Cardiac muscle cell (in vitro differentiated cells and primary cell): ENCODE measurements around the gene XPC. TPM values are rescaled to one million over a fixed set of nuclear protein-coding genes. Genes with fewer than 3 reads are reported as not detected.

Experiments
- DNase-seq, 2 donors: peaks; one replicate each; pipeline versions ENCODE4 v3.0.0 to v3.0.0-alpha.2; 2010 to 2017; ENCODE audit warnings: low read depth in 1 of 2, low spot score in 1 of 2
- H3K27ac ChIP-seq: fragments of 200-600 bp; sonication (generic); 2 replicates; pipeline ENCODE4 v1.5.1; 2016
- H3K27me3 ChIP-seq: fragments of 200-600 bp; sonication (generic); 2 replicates; pipeline ENCODE4 v1.6.0; 2016; ENCODE audit warnings: control low read depth
- H3K36me3 ChIP-seq: fragments of 200-600 bp; sonication (generic); 2 replicates; pipeline ENCODE4 v1.5.1; 2016; ENCODE audit warnings: control low read depth
- H3K4me1 ChIP-seq: fragments of 200-600 bp; sonication (generic); 2 replicates; pipeline ENCODE4 v1.8.1; 2017; ENCODE audit warnings: low read depth, mild to moderate bottlenecking, mixed run types
- H3K4me3 ChIP-seq: fragments of 200-600 bp; sonication (generic); 2 replicates; pipeline ENCODE4 v1.5.1; 2016; ENCODE audit warnings: mild to moderate bottlenecking
- H3K9me3 ChIP-seq: fragments of 200-600 bp; sonication (generic); 2 replicates; pipeline ENCODE4 v1.5.1; 2017; ENCODE audit warnings: low read depth, mild to moderate bottlenecking, control low read depth
- CTCF ChIP-seq: IDR thresholded peaks from 2 replicates; pipeline ENCODE4 v1.5.1; 2012; ENCODE audit warnings: low read depth, mild to moderate bottlenecking, low read length
- polyA plus RNA-seq: library from polyadenylated mRNA; unstranded; fragments of >200 nt; fragmentation: Nextera tagmentation; extraction: Ambion mirVana; gene quantifications from 2 replicates; pipeline ENCODE4 v1.2.1, GENCODE V29; 2016
- total RNA-seq: library from RNA; depleted of rRNA; stranded (reverse); fragments of >200 nt; gene quantifications from 2 replicates; pipeline ENCODE4 v1.2.3, GENCODE V29; 2016

The XPC gene
- total and polyA plus RNA-seq, 2 experiments from 2014 or later: 26.6 to 37.7 TPM

DNA sequence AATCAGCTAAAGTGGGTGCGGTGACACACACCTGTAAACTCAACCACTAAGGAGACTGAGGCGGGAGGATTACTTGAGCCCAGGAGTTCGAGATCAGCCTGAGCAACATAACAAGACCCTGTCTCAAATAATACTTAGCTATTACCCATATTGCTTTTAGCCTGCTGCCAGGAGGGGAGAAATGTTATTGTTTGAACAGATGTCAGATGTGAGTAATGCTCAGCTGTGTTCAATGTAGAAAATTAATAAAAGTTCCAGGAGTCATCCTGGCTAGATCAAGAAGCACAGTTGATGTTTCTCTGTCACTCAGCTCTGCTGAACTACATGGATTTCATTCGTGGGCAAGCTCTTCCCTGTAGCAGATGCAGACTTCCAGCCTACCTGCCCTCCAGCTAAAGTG is 22.4 kb upstream of the XPC start:
- no peak for DNase-seq
- Histone ChIP-seq H3K4me3 (no peak overlapping the region), H3K4me1 (peaks cover 15% of the 10 kb centered on the region), H3K27ac (no peak overlapping the region), H3K36me3 (peaks cover 12% of the 10 kb centered on the region), H3K27me3 (no peaks in the 10 kb centered on the region), H3K9me3 (no peaks in the 10 kb centered on the region)
- TF ChIP-seq CTCF: no peak

DNA sequence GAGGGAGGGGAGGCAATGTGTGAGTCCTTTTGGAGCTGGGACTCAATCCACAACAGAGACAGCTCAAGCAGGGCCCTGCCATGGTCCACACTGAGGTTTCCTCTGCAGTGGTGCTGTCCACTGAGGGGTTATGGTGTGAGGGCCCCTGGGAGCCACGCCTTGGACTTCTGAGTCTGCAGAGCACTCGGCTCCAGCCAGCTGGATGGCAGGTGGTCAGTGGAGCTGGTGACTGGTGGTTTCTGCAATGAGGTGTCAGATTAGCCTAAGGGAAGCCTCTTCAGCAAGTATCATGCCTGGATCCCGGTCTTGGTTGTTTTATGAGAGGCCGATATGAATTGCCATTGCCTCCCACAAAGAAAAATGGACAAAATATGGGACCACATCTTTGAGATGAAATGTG is 21.9 kb upstream of the XPC start:
- Histone ChIP-seq H3K9me3 (no peaks in the 10 kb centered on the region), H3K4me3 (no peak overlapping the region), H3K36me3 (peaks cover 12% of the 10 kb centered on the region), H3K27ac (no peak overlapping the region), H3K27me3 (no peaks in the 10 kb centered on the region), H3K4me1 (peaks cover 15% of the 10 kb centered on the region)
- no peak for TF ChIP-seq CTCF
- DNase-seq: no peak

DNA sequence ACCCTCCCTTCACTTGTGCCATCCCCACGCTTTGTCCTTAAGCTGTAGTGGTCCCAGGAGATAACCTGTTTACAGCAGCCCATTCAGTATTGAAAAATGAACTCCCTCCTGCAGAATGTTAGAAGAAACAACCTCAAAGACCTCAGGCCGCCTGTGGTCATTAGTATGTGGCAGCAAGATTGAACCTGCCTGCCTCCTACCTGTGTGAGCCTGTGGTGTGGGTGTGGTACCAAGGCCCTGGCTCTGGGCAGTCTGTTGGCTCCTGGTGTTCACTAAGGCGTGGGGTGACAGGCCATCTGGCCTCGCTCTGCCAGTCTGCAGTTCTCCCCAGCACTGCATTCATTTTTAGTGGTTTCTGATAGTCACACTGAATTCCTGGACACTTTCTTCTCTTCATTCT is 21.2 kb upstream of the XPC start:
- Histone ChIP-seq H3K27me3 (no peaks in the 10 kb centered on the region), H3K4me3 (no peak overlapping the region), H3K4me1 (peaks cover 9% of the 10 kb centered on the region), H3K9me3 (no peaks in the 10 kb centered on the region), H3K27ac (no peak overlapping the region), H3K36me3 (peaks cover 12% of the 10 kb centered on the region)
- DNase-seq: no peak
- TF ChIP-seq CTCF: no peak

- peaks cover 6% of the 10 kb centered on the region for H3K4me1 ChIP-seq
- H3K27ac ChIP-seq: no peak overlapping the region
- no peak overlapping the region for H3K4me3 ChIP-seq
- no peaks in the 10 kb centered on the region for H3K9me3 ChIP-seq
- DNase-seq: no peak
- no peak for TF ChIP-seq CTCF
- peaks cover 12% of the 10 kb centered on the region for H3K36me3 ChIP-seq
- no peaks in the 10 kb centered on the region for H3K27me3 ChIP-seq
Measured at GRCh38 chr3:14194865-14195264, 16.5 kb upstream of the XPC start.

DNA sequence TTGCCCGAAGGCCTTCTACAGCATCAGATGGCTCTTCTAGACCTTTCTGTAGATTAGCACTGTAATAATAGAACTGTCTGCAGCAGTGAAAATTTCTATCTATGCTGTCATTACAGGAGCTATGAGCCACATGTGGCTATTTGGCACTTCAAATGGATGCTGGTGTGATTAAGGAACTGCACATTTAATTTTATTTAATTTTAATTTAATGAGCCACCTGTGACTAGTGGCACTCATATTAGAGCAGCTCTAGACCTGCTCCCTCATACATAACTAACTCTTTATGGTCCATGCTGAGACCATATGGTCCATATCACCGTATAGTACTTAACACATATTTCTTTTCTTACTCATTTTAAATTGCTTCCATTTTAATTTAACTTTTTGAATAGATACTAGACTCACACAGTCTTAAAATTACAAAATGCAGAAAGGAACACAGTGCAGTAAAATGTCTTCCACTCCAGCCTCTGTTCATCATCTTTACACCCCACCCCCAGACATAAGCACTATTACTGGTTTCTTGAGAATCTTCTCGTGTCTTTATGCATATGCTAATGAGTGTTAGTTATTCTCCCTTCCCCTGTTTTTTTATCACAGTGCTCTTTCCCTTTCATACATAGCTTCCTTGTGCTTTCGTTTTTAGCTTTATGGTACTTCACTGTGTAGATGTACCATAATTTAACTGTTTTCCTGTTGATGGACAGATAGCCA is 9.8 kb upstream of the XPC start:
- Histone ChIP-seq H3K4me3 (no peak overlapping the region), H3K27ac (no peak overlapping the region), H3K36me3 (peaks cover 22% of the 10 kb centered on the region), H3K27me3 (no peaks in the 10 kb centered on the region), H3K4me1 (no peaks in the 10 kb centered on the region), H3K9me3 (no peaks in the 10 kb centered on the region)
- no peak for TF ChIP-seq CTCF
- DNase-seq: no peak
